ENCODE results near the gene B3GALNT2.

- TF ChIP-seq CEBPB (IDR thresholded peaks at IDR 0.05) (no peak), FOXM1 (IDR thresholded peaks at IDR 0.05; ENCODE audit: borderline replicate concordance, low read depth) (no peak), YY1 (IDR thresholded peaks at IDR 0.05; ENCODE audit: low read depth) (no peak)
Observed at GRCh38 chr1:235507623-235508022, 3.4 kb upstream of the B3GALNT2 start.

Measured in Ishikawa (cell line).